ENCODE measurements around the gene CAPRIN1.

Gene CAPRIN1

DNA sequence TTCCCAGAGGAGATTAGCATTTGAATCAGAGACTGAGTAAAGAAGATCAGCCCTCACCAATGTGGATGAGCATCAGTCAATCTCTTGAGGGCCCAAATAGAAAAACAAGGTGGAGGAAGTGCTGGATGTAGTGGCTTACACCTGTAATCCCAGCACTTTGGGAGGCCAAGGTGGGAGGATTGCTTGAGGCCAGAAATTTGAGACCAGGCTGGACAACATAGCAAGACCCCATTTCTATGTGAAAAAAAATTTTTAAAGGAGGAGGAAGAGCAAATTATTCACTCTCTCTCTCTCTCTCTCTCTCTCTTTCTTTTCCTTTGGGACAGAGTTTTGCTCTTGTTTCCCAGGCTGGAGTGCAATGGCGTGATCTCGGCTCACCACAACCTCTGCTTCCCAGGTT is 18.1 kb upstream of the CAPRIN1 start:
- no peak for DNase-seq (ENCODE audit: low read depth)
- no peak overlapping the region for H3K4me3 ChIP-seq (replicated peaks; ENCODE audit: low read depth, low read length)
- no peak for TF ChIP-seq CTCF (IDR thresholded peaks at IDR 0.05; ENCODE audit: low read length, missing control alignments)

- no peak for DNase-seq (ENCODE audit: low read depth)
- H3K4me3 ChIP-seq (replicated peaks; ENCODE audit: low read depth, low read length), result no peak overlapping the region
- TF ChIP-seq CTCF (IDR thresholded peaks at IDR 0.05; ENCODE audit: low read length, missing control alignments), result no peak
These were observed 17.5 kb upstream of the CAPRIN1 start for GRCh38 chr11:34034053-34034452.

DNA sequence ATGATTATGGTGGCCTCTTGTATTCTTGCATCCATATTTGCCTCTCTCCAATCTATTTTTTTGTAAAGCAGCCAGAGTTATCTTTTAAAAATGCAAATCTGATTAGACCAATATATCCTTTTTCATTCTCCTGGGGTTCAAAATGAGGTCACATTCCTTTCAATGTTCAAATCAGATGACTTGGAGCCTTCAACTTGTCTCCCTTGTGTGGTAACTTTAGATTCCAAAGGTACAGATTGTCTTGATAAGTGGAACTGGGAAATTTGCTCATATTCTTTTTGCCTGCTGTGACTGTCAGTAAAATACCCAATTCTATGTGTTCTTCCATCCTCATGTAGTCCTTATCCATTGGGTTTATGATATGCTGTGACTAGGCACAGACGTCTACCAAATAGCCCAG is 15.1 kb upstream of the CAPRIN1 start:
- DNase-seq (ENCODE audit: low read depth), result no peak
- no peak overlapping the region for H3K4me3 ChIP-seq (replicated peaks; ENCODE audit: low read depth, low read length)
- no peak for TF ChIP-seq CTCF (IDR thresholded peaks at IDR 0.05; ENCODE audit: low read length, missing control alignments)

- no peak for TF ChIP-seq CTCF (IDR thresholded peaks at IDR 0.05; ENCODE audit: low read length, missing control alignments)
- DNase-seq (ENCODE audit: low read depth), result no peak
- no peak overlapping the region for H3K4me3 ChIP-seq (replicated peaks; ENCODE audit: low read depth, low read length)
These were observed 14.5 kb upstream of the CAPRIN1 start for GRCh38 chr11:34037016-34037415.

- no peak for DNase-seq (ENCODE audit: low read depth)
- no peak overlapping the region for H3K4me3 ChIP-seq (replicated peaks; ENCODE audit: low read depth, low read length)
- TF ChIP-seq CTCF (IDR thresholded peaks at IDR 0.05; ENCODE audit: low read length, missing control alignments), result no peak
These were observed 11.0 kb upstream of the CAPRIN1 start for GRCh38 chr11:34040571-34040970.

DNA sequence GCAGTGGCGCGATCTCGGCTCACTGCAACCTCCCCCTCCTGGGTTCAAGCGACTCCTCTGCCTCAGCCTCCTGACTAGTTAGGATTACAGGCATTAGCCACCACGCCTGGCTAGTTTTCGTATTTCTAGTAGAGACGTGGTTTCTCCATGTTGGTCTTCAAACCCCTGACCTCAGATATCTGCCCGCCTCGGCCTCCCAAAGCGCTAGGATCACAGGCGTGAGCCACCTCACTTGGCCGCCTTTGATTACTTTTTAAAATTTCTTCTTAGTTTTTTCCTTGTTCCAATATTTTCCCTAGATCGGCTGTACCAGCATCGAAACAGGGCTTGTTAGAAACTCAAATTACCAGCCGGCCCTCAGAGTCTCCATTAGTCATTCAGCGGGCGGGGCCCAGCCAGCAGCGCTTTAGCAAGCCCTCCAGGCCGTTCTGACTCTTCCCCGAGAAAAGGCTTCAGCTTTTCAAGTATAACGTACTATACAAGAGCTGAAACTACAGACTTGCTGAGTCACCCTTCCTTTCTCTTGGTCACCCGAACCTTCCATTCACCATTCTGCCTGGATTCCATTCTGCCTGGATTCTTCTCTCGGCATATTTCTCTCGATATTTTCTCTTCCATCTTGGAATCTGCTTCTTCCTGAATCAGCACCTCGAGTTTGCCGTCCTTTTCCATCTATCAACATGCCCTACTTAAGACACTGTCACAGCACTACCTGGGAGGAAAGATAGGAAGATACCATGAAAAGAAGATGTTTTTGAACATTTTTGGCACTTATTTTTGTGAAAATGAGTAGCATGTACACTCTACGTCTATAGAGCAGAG is 6.7 kb upstream of the CAPRIN1 start:
- DNase-seq (ENCODE audit: low read depth), result peak; percentile 72
- H3K4me3 ChIP-seq (replicated peaks; ENCODE audit: low read depth, low read length), result no peak overlapping the region
- no peak for TF ChIP-seq CTCF (IDR thresholded peaks at IDR 0.05; ENCODE audit: low read length, missing control alignments)

GRCh38 chr11:34049028-34049427 is 2.5 kb upstream of the CAPRIN1 start:
- no peak for TF ChIP-seq CTCF (IDR thresholded peaks at IDR 0.05; ENCODE audit: low read length, missing control alignments)
- DNase-seq (ENCODE audit: low read depth), result no peak
- no peak overlapping the region for H3K4me3 ChIP-seq (replicated peaks; ENCODE audit: low read depth, low read length)

All from fibroblast of pulmonary artery (primary cell).